HG03064 (cell line): Measurements from ENCODE around the gene PGAP1.

Experiments used
- ATAC-seq: cut with Tn5 transposase; IDR thresholded peaks from one replicate; pipeline ENCODE4 v1.9.1; 2021; ENCODE audit warnings: low read depth; ENCODE audit not compliant: unreplicated experiment

PGAP1 gene

DNA sequence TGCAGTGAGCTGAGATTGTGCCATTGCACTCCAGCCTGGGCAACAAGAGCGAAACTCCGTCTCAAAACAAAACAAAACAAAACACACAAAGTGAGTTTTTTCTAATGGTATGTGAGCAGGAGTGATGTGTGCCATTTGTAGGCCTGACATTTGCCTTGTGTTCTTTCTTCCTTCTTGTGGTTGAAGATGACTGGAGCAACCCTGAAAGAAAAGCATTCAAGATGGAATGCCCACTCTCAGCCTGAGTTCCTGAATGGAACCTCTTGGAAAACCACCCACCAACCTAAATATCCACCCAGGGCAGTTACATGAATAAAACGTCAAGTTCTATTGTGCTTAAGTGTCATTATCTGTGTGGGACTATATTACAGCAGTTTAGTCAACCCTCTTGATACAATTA is 26.5 kb downstream of the PGAP1 start:
- ATAC-seq: no peak

DNA sequence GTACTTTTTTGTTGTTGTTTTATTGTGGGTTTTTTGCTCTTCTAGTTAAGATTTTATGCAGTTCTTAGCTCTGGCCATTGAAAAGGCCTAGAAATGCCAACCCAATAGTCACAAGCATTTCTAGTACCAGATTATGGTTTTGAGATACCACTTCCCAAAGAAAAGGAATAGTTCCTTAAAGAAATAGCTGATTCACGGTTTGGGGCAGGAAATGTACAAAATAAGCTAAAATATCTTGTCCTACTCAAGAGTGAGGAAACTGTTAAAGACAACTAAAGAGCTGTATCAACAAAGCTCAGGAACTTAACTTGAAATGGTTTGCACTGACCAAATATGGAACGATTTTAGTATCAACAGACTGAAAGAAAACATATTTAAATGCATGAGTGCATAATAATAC is 35.4 kb downstream of the PGAP1 start:
- ATAC-seq: no peak

DNA sequence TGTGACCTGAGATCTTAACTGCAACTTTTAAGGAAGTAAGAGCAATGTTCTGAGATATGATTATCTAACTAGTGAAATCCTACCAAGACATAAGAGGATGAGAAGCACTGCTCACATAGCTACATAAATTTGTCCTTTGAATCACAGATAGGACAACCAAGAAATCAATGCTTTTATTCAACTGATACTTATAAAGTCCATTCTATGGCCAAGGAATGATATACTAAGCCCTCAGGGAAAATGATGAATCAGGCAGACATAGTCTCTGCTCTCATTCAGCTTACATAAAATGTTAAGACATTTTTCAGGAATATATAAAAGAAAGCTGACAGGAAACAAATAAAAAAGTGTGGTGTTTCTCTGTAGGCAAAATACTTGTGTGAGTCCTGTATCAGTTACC is 39.1 kb downstream of the PGAP1 start:
- no peak for ATAC-seq

DNA sequence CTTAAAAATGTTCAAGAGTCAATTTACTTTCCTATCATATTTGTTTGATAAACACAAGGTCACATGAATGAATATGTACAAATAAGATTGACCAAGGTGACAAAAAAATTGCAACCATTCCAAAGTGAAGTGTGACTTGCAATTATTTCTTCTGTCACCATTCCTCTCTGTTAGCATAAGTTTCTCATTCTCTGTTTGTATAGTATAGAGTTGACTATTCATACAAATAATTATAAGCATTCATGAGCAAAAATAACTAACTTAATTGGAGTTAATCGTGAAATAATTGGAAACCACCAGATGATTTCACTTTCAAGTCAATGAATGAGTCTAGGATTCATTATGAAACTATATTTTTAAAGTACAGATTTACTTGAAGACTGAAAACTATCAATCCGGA is 42.1 kb downstream of the PGAP1 start:
- no peak for ATAC-seq

DNA sequence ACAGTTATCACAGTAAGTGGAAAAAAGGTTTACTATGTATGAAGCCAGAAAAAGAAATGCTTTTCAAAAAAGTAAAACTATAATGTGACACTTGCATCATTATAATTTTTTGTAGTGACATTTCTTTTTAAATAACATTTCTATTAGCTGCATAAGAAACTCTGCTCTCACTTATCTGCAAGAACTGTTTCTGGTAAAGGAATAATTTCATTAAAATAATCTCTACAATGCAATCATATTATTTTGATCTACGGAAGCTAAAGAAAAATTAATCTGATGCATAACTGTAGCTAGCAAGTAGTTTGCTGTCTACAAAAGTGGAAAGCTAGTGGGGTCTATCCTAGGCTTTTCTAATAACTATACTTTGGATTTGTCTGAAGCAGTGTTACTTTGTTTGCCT is 50.1 kb downstream of the PGAP1 start:
- no peak for ATAC-seq

DNA sequence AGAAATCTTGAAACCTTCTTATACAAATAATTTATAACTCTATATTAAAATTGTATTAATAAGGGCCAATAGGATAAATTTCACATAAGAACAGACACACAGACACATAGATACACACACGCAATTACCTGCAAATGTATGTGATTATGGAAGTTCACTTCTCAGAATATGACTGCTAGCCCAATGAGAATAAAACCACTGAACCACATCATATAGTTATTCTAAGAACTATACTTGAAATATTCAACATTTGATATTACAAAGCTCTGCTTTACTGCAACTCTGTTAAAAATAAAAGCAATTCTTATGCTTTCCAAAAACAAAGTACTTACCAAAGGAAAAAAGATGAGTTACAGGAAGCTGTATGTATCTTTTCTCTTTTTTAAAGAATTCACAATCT is 51.1 kb downstream of the PGAP1 start:
- no peak for ATAC-seq

DNA sequence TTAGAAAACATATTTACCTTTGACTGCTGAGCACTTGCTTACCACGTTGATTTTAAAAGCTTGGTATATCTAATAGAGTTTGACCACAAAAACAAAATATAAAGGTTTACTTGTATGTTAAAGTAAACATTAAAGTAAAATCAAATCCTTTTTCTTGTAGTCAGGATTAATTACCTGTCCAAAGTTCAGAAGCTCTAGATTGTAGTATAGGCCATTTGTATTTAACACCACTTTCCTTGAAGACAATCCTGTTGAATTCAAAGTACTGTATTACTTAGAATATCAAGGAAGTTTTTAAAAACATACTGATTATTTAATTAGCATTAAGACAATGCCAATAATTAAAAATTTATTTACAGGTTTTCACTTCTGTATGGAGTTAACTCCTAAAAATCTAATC is 53.0 kb downstream of the PGAP1 start:
- no peak for ATAC-seq

DNA sequence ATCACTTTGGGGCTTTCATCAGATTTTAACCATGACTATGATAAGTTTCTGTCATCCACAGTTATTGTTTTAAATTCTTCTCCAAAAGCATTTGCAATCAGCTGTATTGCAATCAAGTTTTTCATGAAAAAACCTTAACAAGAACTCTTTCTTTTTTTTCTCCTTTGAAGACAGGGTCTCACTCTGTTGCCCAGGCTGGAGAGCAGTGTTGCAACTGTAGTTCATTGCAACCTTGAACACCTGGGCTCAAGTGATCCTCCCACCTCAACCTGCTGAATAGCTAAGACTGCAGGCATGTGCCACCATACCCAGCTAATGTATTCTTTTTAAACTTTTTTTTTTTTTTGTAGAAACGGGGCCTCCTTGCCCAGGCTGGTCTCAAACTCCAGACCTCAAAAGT is 71.9 kb downstream of the PGAP1 start:
- ATAC-seq: no peak

DNA sequence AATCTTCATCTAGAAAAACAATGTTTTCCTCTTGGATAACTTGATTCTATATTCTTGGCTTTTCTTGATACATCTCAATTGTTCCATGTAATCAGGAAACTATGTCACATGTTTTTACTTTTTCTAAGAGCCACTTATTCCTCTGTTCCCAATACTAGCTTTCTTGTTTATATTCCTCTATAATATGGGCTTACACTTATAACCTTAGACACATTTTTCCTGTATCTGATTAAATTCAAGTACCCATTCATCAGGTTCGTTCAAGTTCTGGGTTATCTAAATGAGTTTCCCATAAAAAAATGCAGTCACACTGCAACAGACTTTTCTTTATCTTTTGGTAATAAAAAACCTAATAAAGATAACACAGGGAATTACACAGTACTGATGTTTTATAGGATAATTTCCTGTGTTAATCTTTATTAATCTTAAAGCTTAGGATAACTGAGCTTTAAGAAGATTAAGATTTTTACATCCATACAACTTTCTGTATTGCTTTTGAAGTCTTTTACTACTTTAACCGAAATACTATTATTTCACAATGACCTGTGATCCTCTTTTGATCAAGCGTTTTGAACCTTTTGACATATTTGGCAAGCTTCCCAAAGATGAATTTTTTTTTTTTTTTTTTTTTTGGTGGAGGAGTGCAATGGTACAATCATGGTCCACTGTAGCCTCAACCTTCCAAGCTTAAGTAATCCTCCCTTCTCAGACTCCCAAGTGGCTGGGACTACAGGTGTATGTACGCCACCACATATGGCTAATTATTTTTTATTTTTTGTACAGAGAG is 73.0 kb downstream of the PGAP1 start:
- ATAC-seq: no peak

DNA sequence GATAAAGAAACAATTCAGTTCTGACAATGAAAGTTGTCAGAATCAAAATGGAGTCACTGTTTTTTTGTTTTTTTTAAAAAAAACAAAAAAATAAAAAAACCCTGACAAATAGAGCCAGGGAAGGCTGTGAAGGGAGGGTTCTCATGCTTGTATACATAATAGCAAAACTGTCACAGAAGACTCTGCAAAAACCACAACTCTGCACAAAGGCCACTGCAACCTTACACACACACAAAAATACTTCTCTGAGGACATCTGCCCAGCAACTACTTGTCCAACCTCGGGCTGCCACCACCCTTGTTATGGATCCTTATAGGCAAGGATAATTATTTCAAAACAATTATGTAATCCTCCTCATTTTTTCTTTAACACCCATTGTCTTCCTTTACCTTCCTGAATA is 75.4 kb downstream of the PGAP1 start:
- no peak for ATAC-seq

DNA sequence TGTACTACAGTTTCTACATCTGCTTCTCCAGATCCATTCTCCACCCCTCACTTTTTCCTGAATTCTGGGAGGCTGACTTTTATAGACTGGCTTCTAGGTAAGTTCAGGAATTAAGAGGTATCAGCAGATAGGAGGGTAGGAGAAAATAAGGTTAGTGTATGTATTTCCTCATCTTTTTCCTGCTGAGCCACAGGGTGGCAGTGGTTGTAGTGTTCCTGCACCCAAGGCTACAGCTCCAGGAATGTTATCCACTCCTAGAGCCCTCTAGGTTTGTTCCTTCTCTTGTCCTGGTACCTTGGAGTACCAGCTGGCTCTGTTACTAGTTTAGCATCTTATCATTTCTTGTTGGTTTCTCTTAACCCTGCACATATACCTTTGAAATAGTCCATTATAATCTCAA is 76.6 kb downstream of the PGAP1 start:
- ATAC-seq: no peak

DNA sequence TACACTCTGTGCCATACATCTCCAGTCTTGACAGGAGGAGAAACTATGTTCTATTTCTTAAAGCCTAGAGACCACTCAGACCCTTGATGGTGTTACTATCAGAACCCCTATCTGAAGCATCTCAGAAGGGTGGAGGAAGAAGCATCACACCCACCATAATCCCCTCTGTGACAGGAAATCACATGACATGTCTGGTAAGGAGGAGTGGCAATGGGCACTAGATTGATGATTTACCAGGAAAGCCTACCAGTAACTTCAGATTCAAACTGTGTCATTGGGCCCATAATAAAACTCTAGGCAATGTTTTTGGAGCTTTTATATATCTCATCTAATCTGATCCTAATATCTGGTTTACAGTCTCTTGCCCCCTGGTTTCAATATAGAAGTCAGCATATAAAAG is 80.2 kb downstream of the PGAP1 start:
- no peak for ATAC-seq

DNA sequence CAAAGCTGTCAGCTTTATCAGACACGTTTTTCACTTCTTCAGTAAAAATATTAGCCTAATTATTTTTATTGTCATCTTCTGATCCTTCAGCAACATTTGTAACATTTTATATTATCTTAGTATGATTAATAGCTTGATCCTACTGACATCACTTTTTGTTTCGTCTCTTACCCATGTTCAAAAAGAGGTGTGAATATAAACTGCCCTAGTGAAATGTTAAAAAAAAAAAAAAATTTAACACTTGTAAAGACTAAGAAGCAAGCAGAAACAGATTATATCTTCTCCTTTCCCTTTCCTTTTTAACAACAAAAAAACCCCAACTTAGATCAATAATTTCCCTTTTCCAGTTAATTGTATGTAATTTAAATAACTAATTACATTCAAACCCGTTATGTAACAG is 81.1 kb downstream of the PGAP1 start:
- no peak for ATAC-seq

DNA sequence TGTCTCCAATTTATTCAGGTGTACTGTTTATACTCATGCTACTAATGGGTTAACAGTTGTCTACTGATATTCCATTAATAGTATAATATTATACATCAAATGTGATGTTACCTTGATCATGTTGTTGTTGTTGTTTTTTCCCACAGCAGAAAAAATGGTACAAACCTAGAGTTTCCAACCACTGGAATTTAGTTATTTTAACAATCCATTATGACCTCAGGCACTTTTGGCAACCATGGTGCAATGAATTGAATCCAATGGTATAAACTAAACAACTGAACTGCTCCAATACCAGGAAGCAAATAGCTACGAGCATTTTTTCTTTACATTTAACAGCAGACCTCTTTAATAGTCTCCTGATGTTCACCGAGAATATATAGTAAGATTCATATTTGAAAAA is 86.3 kb downstream of the PGAP1 start:
- no peak for ATAC-seq

DNA sequence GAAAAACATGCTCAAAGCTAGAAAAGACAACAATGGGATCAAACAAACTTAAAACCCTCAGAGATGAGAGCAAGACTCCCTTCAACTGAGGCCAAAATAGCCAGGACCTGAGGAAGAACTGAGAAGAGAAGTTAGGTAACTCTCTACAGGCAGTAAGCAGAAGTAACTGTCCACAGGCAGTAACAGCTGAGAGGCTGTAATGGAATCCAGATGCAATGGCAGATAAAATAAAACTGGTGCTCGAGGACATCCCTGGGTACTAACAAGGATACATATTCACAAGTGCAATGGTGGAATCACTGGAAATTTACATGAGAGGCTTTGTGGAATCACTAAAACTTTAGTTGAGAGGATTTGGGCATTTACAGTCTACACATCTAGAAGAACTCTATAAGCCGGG is 86.9 kb downstream of the PGAP1 start:
- ATAC-seq: no peak

DNA sequence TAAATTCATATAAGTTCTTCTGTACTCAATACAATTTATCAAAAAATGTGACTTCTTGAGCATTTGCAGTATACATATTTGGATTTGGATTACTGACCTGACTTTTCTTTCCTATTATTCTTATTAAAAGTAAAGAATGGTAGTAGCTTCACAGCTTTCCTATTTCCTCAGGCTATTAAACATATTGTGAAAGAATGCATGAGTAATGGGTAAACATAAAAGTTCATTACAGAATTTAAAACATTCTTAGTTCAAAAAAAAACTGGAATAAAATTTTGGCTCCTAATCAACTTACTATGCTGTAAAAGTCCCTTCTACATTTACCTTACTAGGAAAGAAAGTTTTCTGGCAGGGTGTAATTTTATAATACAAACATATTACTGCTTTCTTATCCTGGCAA is 90.1 kb downstream of the PGAP1 start:
- no peak for ATAC-seq

DNA sequence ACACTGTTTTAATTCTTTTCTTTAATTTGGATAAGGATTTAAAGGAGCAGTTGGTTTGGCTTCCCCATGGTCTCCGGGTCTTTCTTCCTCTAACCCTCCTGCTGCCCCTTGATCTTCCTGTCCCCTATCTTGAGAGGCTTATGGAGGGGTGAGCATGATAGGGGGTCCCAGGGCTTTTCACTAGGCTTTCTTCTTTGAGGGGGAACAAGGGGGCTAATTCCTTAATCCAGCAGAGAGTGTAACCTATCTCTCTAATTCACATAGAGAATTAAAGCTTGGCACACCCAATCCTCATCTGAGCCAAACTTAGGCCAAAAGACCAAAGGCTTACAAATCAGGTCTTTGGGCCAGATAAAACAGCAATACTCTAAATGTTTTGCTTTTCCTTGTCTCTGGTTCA is 95.8 kb downstream of the PGAP1 start:
- no peak for ATAC-seq

DNA sequence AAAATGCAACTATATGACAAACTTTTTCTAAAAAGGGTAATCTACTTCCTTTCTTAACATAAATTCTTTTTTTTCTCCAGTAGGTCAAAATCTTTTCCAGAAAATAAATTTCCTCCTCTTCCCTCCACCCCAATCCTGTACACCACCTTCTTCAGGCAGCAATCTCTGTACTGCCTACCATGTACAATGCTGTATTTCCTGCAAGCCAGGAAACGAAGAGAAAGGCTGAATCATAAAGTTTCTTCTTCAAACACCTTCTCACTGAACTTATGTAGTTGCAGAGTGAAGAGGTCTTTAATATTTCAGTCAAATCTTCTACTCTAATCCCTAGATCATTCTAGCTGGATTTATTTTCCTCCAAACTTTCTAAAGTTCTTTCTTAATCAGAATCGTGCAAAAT is 99.2 kb downstream of the PGAP1 start:
- ATAC-seq: no peak

DNA sequence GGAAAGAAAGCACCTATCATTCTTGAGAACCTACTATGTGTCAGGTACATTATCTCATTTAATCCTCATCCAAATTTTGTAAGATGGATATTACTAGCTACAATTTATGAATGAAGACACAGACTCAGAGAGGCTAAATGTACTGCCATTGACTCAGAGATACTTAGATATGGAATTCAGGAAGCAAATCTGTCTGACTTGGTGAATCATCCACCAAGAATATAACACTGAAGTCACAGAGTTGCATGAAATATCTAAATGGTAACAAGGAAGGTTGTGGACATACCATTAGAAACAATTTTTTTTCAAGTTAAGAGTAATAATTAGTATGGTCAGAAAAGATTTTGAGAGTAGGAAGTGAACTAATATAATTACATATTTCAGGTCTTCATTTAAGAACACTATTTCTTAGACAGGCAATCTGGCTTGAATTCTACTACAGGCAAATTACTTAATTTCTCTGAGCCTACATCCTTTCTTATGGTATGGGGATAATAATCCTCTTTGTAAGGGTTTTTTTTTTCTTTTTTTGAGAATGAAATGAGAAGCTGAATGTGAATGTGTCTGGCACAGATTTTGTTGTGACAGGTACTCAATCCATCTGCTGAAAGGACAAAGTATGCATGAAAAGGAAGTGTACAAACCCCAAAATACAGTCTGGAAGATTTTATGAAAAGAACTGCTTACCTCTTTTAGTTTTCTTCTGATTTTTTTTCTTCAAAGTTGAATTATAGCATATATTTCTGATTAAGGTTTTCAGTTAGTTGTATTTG is 102.6 kb downstream of the PGAP1 start:
- no peak for ATAC-seq

DNA sequence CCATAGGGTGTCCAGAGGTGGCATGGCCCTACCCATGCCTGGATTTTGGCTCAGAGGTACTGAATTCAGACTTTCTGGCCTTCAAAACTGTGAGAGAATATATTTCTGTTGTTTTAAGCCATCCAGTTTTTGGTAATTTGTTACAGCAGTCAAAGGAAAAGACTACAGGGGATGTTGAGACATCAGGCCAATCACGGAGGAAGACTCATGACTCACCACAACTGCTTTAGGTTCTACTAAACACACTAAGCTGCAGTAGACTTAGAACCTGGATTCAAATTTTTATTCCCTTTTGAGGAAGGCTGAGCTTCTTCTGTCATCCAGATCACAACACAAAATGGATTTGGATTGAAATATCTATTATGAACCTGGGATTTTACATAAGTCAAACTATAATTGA is 105.3 kb downstream of the PGAP1 start:
- no peak for ATAC-seq

DNA sequence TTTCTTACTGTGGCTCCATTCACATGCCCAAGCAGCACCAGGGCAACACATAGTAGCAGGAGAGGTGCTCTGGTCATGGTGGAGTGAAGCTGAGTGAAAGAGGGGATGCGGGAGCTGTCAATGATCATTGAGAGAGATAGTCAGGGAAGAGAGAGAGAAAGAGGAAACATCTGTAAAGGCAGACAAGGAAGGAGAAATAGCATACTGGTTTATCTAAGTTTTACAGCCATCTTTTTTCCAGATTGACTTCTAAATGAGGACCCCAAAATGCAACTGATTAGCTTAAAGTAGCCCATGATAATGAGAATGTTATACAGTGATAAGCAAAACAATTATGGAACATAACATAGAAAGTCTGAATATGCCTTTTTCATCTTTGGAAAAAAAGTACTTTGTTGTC is 117.2 kb downstream of the PGAP1 start, which contains the start of gene C2orf66:
TSS of gene C2orf66 (minus strand) at position 96 of the 400 bp plus-strand sequence. CDS start at position 77, 19 bp downstream.
- ATAC-seq: no peak

DNA sequence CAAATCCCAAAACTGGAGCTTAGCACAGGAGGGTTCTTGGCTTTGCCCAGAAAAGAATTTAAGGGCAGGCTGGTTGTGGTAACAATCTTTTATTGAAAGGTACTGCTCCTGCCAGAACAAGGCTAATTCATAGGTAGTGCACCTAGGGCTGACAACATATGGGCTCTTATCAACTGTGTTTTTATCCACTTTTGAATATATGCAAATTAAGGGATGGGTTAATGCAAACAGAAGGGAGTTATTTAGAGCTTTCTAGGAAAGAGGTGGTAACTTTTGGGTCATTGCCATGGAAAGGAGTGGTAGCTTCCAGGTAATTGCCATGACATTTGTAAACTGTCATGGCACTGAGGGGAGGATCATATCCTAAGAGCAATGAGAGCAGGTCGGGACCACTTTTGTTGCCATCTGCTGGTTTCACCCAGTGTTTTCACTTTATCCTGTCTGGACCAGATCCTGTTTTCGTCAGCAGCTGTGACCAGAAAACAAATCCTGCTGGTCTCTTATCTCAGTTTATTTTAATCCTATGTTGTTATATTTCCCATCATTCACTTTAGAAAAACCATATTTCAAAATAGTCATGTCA is 118.3 kb downstream of the PGAP1 start:
- no peak for ATAC-seq
